GM10847 (cell line): ENCODE data around the gene MGAT4B.

ENCODE experiments used
- POLR2A ChIP-seq: IDR thresholded peaks from 2 replicates; pipeline ENCODE4 v1.6.1; 2011; ENCODE audit not compliant: insufficient read length; ENCODE audit errors: extremely low read depth

MGAT4B gene

GRCh38 chr5:179806250-179807048 lies at the start of gene MGAT4B:
Gene MGAT4B (minus strand): TSS chr5:179806866. CDS start chr5:179806583, 283 bp downstream.
- TF ChIP-seq POLR2A, result peak; percentile 53

DNA sequence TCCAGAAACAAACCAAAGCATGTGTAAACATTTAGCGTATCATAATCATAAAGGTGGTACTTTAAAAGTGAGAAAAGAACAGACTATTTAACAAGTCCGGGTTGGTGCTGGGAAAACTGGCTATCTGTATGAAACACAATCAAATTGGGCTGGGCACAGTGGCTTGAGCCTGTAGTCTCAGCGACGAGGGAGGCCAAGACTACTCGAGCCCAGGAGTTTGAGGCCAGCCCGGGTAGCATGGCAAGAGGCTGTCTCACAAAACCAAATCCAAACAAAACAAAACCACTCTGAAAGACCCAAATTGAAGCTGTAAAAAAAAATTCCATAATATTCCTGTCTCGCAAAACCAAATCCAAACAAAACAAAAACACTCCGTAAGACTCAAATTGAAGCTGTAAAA lies 47.7 kb upstream of the MGAT4B start:
- no peak for TF ChIP-seq POLR2A

DNA sequence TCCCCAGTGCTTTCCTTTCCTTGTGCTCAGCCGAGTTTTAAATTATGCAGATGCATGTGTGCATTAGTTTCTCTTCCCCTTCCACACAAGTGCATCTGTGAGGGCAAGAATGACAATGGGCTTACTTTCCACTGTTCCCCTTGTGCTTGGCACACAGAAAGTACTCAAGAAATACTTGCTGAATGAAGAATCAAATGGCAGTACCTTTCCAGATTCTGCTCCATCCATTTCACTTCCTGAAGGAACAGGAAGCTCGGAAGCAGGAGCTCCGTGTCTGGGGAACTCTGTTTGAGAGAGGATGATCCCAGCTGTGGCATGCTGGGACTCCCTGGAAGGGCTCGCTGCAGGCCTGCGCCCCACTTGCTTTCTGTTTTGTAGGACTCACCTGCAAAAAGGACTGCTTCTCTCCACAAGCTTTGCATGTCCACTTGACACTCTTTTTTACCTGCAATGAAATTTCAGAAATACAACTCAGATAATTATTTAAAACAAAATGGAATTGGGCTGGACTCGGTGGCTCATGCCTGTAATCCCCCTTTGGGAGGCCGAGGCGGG lies 46.4 kb upstream of the MGAT4B start:
- no peak for TF ChIP-seq POLR2A

DNA sequence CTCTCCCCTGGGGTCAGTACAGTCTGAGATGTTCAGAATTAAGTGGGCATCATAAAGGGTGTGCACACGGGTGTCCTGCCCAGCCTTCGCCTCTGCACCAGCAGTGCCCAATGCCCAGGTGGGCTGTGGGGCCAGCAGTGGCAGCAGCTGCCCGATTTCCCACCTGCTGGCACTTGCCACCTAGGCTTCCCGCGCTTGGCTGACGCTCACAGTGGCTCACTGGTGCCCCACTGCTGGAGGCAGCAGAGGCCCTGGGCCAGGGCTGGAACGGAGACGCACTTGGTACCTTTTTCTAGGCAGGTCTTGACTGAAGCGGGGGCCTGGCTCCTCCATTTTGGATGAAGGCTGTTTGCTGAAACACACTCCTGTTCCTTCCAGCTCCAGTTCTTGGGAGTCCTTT lies 35.0 kb upstream of the MGAT4B start:
- no peak for TF ChIP-seq POLR2A

GRCh38 chr5:179840766-179841165 lies 34.1 kb upstream of the MGAT4B start:
- no peak for TF ChIP-seq POLR2A

- TF ChIP-seq POLR2A, result no peak
Observed at GRCh38 chr5:179840321-179840720, 33.7 kb upstream of the MGAT4B start.

DNA sequence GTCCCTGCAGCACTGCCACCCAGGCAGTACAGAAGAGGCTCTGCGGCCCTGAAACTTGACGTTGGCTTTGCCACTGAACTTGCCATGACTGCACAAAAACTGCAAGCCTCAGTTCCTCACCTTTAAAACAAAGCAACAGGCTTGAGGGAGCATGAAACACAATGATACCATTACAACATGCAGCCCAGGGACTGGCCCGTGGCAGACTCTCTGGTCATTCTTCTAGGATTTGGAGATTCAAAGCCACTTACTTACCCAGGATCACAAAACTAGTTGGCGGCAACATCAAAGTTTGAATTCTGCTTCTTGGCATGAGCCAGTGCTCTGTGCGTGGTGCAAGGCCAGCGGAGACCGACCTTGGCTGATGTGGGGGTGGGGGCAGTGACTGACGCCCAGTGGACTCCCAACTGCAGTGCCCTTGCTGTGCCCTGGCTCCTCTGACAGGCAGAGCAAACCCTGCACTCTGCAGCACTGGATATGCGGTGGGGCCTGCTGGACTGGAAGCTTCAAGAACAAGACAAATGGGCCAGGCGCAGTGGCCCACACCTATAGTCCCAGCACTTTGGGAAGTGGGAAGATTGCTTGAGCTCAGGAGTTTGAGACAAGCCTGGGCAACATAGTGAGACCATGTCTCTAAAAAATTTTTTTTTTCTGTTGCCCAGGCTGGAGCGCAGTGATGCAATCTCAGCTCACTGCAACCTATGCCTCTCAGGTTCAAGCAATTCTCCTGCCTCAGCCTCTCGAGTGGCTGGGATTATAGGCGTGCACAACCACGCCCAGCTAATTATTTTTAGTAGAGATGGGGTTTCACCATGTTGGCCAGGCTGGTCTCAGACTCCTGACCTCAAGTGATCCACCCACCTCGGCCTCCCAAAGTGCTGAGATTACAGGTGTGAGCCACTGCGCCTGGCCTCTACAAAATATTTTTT lies 32.9 kb upstream of the MGAT4B start:
- TF ChIP-seq POLR2A, result no peak

DNA sequence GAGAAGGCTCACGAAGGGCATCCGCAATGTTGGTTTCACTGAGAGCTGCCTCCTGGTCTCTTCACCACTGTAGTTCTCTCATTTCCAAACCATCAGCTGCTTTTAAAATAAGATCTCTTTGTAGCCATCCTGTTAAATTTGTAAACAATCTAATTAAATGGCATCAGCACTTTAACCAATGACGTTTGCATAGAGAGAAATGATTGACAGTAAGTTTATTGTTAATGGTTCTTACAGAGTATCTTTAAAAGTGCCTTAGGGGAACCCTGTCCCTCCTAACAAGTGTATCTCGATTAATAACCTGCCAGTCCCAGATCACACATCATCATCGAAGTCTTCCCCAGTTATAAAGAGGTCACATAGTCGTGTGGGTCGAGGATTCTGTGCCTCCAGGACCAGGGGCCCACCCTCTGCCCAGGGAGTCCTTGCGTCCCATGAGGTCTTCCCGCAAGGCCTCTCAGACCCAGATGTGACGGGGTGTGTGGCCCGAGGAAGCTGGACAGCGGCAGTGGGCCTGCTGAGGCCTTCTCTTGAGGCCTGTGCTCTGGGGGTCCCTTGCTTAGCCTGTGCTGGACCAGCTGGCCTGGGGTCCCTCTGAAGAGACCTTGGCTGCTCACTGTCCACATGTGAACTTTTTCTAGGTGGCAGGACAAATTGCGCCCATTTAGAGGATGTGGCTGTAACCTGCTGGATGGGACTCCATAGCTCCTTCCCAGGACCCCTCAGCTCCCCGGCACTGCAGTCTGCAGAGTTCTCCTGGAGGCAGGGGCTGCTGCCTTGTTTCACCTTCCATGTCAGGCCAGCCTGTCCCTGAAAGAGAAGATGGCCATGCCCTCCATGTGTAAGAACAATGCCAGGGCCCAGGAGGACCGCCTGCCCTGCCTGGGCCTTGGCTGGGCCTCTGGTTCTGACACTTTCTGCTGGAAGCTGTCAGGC lies 30.7 kb upstream of the MGAT4B start:
- TF ChIP-seq POLR2A, result no peak

DNA sequence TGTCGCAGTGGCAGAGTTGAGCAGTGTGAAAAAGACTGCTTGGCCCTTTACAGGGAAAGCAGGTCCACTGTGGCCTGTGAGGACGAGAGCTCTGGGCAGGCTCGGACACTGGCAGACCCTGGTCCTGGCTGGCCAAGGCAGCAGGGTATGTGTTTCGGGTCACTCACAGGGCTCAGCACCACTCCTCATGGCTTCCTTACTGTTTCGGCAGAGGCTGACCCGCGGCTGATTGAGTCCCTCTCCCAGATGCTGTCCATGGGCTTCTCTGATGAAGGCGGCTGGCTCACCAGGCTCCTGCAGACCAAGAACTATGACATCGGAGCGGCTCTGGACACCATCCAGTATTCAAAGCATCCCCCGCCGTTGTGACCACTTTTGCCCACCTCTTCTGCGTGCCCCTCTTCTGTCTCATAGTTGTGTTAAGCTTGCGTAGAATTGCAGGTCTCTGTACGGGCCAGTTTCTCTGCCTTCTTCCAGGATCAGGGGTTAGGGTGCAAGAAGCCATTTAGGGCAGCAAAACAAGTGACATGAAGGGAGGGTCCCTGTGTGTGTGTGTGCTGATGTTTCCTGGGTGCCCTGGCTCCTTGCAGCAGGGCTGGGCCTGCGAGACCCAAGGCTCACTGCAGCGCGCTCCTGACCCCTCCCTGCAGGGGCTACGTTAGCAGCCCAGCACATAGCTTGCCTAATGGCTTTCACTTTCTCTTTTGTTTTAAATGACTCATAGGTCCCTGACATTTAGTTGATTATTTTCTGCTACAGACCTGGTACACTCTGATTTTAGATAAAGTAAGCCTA lies 29.8 kb upstream of the MGAT4B start:
- no peak for TF ChIP-seq POLR2A

GRCh38 chr5:179834120-179834519 lies 27.5 kb upstream of the MGAT4B start:
- no peak for TF ChIP-seq POLR2A

- TF ChIP-seq POLR2A, result no peak
Observed at GRCh38 chr5:179833709-179834070, 27.0 kb upstream of the MGAT4B start.

DNA sequence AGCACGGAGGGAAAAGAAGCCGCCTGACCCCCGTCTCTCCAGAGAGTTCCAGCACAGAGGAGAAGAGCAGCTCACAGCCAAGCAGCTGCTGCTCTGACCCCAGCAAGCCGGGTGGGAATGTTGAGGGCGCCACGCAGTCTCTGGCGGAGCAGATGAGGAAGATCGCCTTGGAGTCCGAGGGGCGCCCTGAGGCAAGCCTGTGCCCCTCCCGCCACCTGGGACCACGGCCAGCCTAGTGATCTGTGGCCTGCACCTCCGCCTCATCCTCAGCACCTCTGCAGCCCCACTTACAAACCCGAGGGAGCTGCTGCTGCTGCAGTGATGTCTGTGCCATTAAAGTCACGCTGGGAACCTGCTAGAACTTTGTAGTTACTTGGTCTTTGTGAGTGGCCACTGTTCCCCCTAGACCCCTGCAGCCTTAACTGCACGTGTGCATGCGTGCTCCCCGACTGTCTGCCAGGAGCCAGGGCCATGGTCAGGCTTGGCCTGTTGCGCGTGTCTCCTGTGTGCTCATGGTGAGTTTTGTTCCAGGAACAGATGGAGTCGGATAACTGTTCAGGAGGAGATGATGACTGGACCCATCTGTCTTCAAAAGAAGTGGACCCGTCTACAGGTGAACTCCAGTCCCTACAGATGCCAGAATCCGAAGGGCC lies 26.5 kb upstream of the MGAT4B start:
- no peak for TF ChIP-seq POLR2A

DNA sequence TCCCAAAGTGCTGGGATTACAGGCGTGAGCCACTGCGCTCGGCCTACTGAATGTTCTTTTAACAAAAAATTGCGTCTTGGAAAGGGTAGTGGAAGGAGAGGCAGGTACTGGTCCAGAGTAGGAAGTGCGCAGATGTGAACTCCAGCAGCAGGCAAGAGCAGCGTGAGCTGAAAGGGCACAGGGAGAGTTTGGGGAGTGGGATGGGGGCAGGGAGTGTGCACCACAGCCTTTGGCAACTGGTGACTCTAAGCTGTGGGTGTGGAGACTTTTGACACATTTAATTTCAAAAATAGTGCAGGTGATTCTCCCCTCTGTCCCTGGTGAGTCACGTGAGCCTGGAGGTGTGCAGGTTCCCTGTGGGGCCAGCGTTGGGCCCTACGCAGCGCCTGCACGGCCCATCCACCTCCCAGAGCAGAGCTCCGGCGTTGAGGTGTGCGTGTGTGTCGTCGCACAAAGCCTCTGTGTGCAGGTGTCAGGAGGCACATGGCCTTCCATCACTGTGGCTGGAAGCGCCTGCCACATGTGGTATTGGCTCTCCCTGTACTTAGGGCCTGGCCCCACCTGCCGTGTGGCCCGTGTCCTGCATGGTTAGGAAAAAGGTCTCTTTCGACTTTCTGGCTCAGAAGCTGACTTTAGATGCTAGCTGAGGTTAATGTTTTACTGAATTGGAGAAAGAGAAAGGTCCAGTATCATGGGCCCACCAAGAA lies 25.5 kb upstream of the MGAT4B start:
- no peak for TF ChIP-seq POLR2A
